ENCODE results near the gene SCYGR8.

GRCh38 chr2:227788561-227789018 is 42.9 kb downstream of the SCYGR8 start:
- no peak for TF ChIP-seq CTCF (IDR thresholded peaks at IDR 0.05; ENCODE audit: extremely low read depth in 1 of 2, insufficient read depth in 1 of 2, low read depth in 1 of 2, low read length in 2 of 2)
- no peak for TF ChIP-seq POLR2A (IDR thresholded peaks at IDR 0.05; ENCODE audit: low read depth, low read length)
- TF ChIP-seq MAX (IDR thresholded peaks at IDR 0.05; ENCODE audit: insufficient read depth, insufficient read length), result no peak
- TF ChIP-seq POLR2AphosphoS5 (IDR thresholded peaks at IDR 0.05; ENCODE audit: insufficient read depth, low read depth, low read length), result no peak
- no peak for TF ChIP-seq EZH2 (IDR thresholded peaks at IDR 0.05; ENCODE audit: borderline replicate concordance, low read depth, low read length, severe bottlenecking)
- no peak for TF ChIP-seq FOS (IDR thresholded peaks at IDR 0.05; ENCODE audit: borderline replicate concordance, insufficient read depth, low read length)
- no peak for TF ChIP-seq MYC (IDR thresholded peaks at IDR 0.05; ENCODE audit: low read depth, low read length)

All from endothelial cell of umbilical vein (primary cell).